WI38 (cell line): ENCODE results near the gene CDC14B.

Source experiments
- H3K4me3 ChIP-seq: 2 replicates; pipeline ENCODE4 v1.5.1; 2011; ENCODE audit warnings: low read depth, mild to moderate bottlenecking, control low read depth, low read length
- TF ChIP-seq, protein P1 (sequence below): IDR thresholded peaks from 2 replicates; pipeline ENCODE4 v1.5.1; 2012; ENCODE audit warnings: low read depth, mild to moderate bottlenecking, control low read depth, low read length

CDC14B gene

DNA sequence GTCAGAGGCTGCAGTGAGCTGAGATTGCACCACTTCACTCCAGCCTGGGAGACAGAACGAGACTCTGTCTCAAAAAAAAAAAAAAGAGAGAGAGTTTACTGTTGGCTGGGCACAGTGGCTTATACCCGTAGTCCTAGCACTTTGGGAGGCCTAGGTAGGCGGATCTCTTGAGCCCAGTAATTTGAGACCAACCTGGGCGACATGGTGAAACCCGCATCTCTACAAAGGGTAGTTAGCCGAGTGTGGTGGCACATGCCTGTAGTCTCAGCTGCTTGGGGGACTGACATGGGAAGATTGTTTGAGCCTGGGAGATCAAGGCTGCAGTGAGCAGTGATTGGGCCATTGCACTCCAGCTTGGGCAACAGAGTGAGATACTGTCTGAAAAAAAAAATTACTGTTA is 157.1 kb downstream of the CDC14B start:
- H3K4me3 ChIP-seq, result no peak overlapping the region
- TF ChIP-seq, protein P1, sequence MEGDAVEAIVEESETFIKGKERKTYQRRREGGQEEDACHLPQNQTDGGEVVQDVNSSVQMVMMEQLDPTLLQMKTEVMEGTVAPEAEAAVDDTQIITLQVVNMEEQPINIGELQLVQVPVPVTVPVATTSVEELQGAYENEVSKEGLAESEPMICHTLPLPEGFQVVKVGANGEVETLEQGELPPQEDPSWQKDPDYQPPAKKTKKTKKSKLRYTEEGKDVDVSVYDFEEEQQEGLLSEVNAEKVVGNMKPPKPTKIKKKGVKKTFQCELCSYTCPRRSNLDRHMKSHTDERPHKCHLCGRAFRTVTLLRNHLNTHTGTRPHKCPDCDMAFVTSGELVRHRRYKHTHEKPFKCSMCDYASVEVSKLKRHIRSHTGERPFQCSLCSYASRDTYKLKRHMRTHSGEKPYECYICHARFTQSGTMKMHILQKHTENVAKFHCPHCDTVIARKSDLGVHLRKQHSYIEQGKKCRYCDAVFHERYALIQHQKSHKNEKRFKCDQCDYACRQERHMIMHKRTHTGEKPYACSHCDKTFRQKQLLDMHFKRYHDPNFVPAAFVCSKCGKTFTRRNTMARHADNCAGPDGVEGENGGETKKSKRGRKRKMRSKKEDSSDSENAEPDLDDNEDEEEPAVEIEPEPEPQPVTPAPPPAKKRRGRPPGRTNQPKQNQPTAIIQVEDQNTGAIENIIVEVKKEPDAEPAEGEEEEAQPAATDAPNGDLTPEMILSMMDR, result no peak

DNA sequence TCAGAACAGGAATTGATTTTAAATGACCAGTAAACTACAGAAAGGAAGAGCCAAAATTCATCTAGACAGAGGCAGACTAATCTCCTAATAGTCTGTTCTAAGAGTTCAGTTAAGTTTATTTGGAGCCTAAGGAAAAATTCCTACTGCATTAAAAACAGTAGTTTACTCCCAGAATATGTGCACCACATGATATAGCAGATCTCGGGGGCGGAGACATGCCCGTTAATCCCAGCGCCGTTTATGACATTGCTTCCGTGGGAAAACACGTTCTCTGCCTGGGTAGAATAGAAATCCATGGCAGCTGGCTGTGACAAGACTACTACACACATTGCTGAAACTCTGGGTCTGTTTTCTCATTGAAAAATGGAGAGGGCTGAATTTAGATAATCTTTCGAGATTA is 158.3 kb downstream of the CDC14B start:
- H3K4me3 ChIP-seq, result no peak overlapping the region
- TF ChIP-seq, protein P1, result no peak

DNA sequence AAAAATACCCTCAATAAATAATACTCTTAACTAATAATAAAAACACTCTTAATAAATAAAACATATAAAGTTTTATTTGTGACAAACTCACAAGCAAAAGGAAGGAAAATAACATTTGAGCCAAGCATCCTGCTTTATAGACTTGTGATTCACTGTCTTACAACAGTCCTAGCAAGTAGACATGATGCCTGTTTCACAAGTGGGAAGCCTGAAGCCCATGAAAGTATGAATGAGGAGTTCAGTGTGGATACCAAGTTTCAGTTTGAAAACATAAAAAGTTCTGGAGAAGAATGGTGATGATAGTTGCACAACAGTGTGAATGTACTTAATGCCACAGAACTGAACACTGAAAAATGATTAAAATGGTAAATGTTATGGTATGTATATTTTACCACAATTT is 158.8 kb downstream of the CDC14B start:
- no peak overlapping the region for H3K4me3 ChIP-seq
- TF ChIP-seq, protein P1, result no peak

DNA sequence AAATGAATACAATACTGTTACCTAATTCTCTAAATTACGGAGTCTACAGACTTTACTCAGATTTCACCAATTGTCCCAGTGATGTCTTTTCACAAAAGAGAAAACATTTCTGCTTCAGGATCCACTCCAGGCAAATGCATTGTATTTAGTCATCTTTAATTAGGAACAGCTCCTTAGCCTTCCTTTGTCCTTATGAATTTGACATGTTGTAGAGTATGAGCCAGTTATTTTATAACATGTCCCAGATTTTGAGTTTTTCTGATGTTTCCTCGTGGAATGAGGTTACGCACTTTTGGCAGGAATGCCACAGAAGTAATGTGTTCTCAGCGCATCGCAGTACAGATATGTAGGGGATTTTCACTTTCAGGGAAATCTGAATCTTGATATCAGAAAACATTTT is 159.2 kb downstream of the CDC14B start:
- H3K4me3 ChIP-seq, result no peak overlapping the region
- TF ChIP-seq, protein P1, result no peak

DNA sequence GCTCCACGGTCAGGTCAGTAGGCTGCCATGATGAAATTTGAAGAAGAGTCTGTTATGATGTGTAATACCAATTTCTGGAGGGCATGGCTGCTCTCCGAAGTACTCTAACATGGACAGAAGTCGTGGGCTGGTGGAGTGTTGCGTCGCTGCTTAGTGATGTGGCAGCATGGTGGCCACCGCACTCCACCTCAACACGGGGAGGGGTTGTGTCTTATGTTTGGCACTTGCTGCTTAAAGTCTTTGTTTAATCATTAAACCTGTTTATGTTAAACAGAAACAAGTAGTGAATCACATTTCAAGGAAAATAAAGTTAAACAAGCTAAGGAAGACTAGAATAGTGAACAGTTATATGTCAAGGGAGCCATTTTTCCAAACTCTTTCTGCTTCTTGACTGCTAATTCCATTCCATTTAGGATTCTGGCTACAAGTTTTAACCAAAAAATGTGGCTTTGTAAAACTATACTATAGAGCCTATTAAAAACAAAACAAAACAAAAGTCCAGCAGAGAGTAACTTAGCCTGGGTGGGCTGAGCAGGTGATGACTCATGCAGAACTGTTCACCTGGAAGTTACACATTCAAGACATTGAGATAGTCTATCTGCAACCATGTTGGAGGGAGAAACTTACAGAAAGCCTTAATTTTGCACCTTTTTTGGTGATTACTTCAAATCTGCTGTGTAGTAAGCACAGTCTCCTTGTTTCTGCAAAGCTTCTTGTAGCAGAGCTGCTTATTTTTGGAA is 160.2 kb downstream of the CDC14B start:
- TF ChIP-seq, protein P1, result no peak
- H3K4me3 ChIP-seq, result no peak overlapping the region

DNA sequence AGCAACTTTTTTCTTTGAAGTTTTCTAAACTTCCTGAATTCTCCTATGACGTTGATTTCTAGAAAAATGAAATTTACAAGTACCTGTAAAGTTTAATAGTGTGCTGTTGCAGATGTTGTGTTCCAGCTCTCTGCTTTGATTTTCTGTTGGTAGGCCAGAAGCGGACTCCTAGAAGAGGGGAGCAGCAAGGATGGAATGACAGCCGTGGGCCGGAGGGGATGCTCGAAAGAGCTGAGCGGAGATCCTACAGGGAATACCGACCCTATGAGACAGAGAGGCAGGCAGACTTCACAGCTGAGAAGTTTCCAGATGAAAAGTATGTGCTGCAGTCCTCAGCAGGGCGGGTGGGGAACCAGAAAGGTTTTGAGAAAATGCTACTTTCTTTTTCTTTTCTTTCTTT is 161.4 kb downstream of the CDC14B start:
- H3K4me3 ChIP-seq, result no peak overlapping the region
- TF ChIP-seq, protein P1, result no peak

DNA sequence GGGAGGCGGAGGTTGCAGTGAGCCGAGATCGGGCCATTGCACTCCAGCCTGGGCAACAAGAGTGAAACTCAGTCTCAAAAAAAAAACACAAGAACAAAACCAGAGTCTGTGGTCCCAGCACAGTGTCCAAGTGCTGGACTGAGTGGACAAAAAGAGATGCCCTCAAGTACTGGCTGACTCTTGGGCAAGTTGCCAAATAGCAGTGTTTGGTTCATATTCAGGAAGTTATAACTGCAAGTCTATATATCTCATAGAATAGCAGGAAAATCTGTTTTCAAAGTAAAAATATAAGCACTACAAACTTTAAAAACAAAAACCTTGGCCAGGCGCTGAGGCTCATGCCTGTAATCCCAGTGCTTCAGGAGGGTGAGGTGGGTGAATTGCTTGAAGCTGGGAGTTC is 162.4 kb downstream of the CDC14B start:
- no peak overlapping the region for H3K4me3 ChIP-seq
- TF ChIP-seq, protein P1, result no peak
